ENCODE measurements around the gene ST3GAL3.

ST3GAL3 gene

GRCh38 chr1:43969416-43969745, 262.0 kb downstream of the ST3GAL3 start:
- Histone ChIP-seq H3K4me2 (ENCODE audit: low read length, poor library complexity, severe bottlenecking) (peak overlapping the region; percentile 56), H3K36me3 (ENCODE audit: control insufficient read depth in 1 of 2, insufficient read depth in 2 of 2, low read depth in 1 of 2, low read length in 2 of 2) (peaks cover 49 to 57% of the 10 kb centered on the region in 2 experiments), H3K4me3 (ENCODE audit: insufficient read depth in 1 of 2, low read depth in 1 of 2, low read length in 2 of 2) (peak overlapping the region in 1 of 2 experiments; percentile 100), H3K4ac (ENCODE audit: low read depth in 1 of 2, low read length in 2 of 2) (no peak overlapping the region), H3K27ac (ENCODE audit: low read length, poor library complexity, severe bottlenecking) (no peak overlapping the region), H2BK120ac (ENCODE audit: low read depth, low read length) (no peak overlapping the region), H2BK12ac (ENCODE audit: low read length in 2 of 2) (no peak overlapping the region), H2AK5ac (ENCODE audit: low read length, severe bottlenecking) (no peak overlapping the region), H3K4me1 (ENCODE audit: control insufficient read depth, insufficient read depth, low read depth, low read length) (peaks cover 11% of the 10 kb centered on the region), H4K8ac (ENCODE audit: low read length) (no peak overlapping the region), H3K23ac (ENCODE audit: low read length in 2 of 2) (no peak overlapping the region), H3K9me3 (ENCODE audit: control insufficient read depth, low read length) (no peaks in the 10 kb centered on the region), H3K14ac (ENCODE audit: low read length in 2 of 2) (no peak overlapping the region), H3K79me1 (replicated peaks; ENCODE audit: low read length, poor library complexity, severe bottlenecking) (peaks cover 22% of the 10 kb centered on the region), H2AFZ (ENCODE audit: low read depth, low read length) (no peak overlapping the region), H2BK5ac (ENCODE audit: low read depth, low read length, poor library complexity, severe bottlenecking) (no peak overlapping the region), H3K27me3 (ENCODE audit: control insufficient read depth in 1 of 2, insufficient read depth in 1 of 2, low read length in 2 of 2) (no peaks in the 10 kb centered on the region), H3K18ac (ENCODE audit: low read depth in 1 of 2, low read length in 2 of 2) (no peak overlapping the region), H2BK15ac (ENCODE audit: low read depth, poor library complexity, severe bottlenecking) (no peak overlapping the region), H3K9ac (ENCODE audit: low read length) (no peak overlapping the region), H4K91ac (ENCODE audit: low read length) (no peak overlapping the region)
- no peak for DNase-seq
- WGBS: 60% methylated on average over 7 of the region's 7 CpGs

- Histone ChIP-seq H3K4me2 (ENCODE audit: low read length, poor library complexity, severe bottlenecking) (peak within 1 kb of the TSS; percentile 91), H3K79me1 (replicated peaks; ENCODE audit: low read length, poor library complexity, severe bottlenecking) (peaks cover 22% of the 10 kb centered on the region), H3K9ac (ENCODE audit: low read length) (peak within 1 kb of the TSS; percentile 92), H3K4me1 (ENCODE audit: control insufficient read depth, insufficient read depth, low read depth, low read length) (peaks cover 13% of the 10 kb centered on the region), H3K27me3 (ENCODE audit: control insufficient read depth in 1 of 2, insufficient read depth in 1 of 2, low read length in 2 of 2) (no peaks in the 10 kb centered on the region), H3K23ac (ENCODE audit: low read length in 2 of 2) (no peak within 1 kb of the TSS), H4K8ac (ENCODE audit: low read length) (peak within 1 kb of the TSS; percentile 89), H2AFZ (ENCODE audit: low read depth, low read length) (peak within 1 kb of the TSS; percentile 15), H2BK120ac (ENCODE audit: low read depth, low read length) (no peak within 1 kb of the TSS), H3K14ac (ENCODE audit: low read length in 2 of 2) (no peak within 1 kb of the TSS), H2BK5ac (ENCODE audit: low read depth, low read length, poor library complexity, severe bottlenecking) (no peak within 1 kb of the TSS), H3K18ac (ENCODE audit: low read depth in 1 of 2, low read length in 2 of 2) (no peak within 1 kb of the TSS), H3K9me3 (ENCODE audit: control insufficient read depth, low read length) (no peaks in the 10 kb centered on the region), H3K36me3 (ENCODE audit: control insufficient read depth in 1 of 2, insufficient read depth in 2 of 2, low read depth in 1 of 2, low read length in 2 of 2) (peaks cover 46 to 52% of the 10 kb centered on the region in 2 experiments), H3K4me3 (ENCODE audit: insufficient read depth in 1 of 2, low read depth in 1 of 2, low read length in 2 of 2) (peak within 1 kb of the TSS; percentile 87 to 100), H2AK5ac (ENCODE audit: low read length, severe bottlenecking) (no peak within 1 kb of the TSS), H3K27ac (ENCODE audit: low read length, poor library complexity, severe bottlenecking) (no peak within 1 kb of the TSS), H3K4ac (ENCODE audit: low read depth in 1 of 2, low read length in 2 of 2) (no peak within 1 kb of the TSS), H2BK15ac (ENCODE audit: low read depth, poor library complexity, severe bottlenecking) (no peak within 1 kb of the TSS), H4K91ac (ENCODE audit: low read length) (peak within 1 kb of the TSS; percentile 18), H2BK12ac (ENCODE audit: low read length in 2 of 2) (no peak within 1 kb of the TSS)
- 2% methylated on average over 43 of the region's 47 CpGs for WGBS
- DNase-seq: peak; percentile 97
Measured at GRCh38 chr1:43969746-43970466, 262.6 kb downstream of the ST3GAL3 start, which contains the start of gene DPH2. Gene DPH2 (plus strand): TSS chr1:43970010. CDS start chr1:43970176, 166 bp downstream.

DNA sequence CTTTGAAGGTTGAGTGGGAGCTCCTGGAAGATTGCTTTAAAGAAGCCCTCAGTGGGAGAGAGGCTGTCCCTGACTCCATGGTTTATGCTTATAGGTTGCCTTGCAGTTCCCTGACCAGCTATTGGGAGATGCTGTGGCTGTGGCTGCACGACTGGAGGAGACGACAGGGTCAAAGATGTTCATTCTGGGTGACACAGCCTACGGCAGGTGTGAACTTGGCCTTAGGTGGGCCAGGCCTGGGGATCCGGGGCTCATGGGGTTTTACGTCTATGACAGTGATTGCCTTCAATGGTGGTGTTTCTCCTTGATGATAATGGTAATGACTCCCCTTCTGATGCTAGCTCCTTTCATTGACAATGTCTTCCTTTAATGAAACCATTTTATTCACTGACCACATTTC, 263.2 kb downstream of the ST3GAL3 start:
- Histone ChIP-seq H3K36me3 (ENCODE audit: control insufficient read depth in 1 of 2, insufficient read depth in 2 of 2, low read depth in 1 of 2, low read length in 2 of 2) (peaks cover 44 to 47% of the 10 kb centered on the region in 2 experiments), H3K9me3 (ENCODE audit: control insufficient read depth, low read length) (no peaks in the 10 kb centered on the region), H3K4me1 (ENCODE audit: control insufficient read depth, insufficient read depth, low read depth, low read length) (peaks cover 13% of the 10 kb centered on the region), H2AK5ac (ENCODE audit: low read length, severe bottlenecking) (no peak overlapping the region), H2BK15ac (ENCODE audit: low read depth, poor library complexity, severe bottlenecking) (no peak overlapping the region), H2BK120ac (ENCODE audit: low read depth, low read length) (no peak overlapping the region), H3K27ac (ENCODE audit: low read length, poor library complexity, severe bottlenecking) (no peak overlapping the region), H3K4me2 (ENCODE audit: low read length, poor library complexity, severe bottlenecking) (peak overlapping the region; percentile 91), H3K4me3 (ENCODE audit: insufficient read depth in 1 of 2, low read depth in 1 of 2, low read length in 2 of 2) (peak overlapping the region; percentile 87 to 100), H3K18ac (ENCODE audit: low read depth in 1 of 2, low read length in 2 of 2) (no peak overlapping the region), H3K9ac (ENCODE audit: low read length) (peak overlapping the region; percentile 92), H3K4ac (ENCODE audit: low read depth in 1 of 2, low read length in 2 of 2) (no peak overlapping the region), H2AFZ (ENCODE audit: low read depth, low read length) (peak overlapping the region; percentile 15), H2BK12ac (ENCODE audit: low read length in 2 of 2) (no peak overlapping the region), H4K91ac (ENCODE audit: low read length) (no peak overlapping the region), H4K8ac (ENCODE audit: low read length) (no peak overlapping the region), H2BK5ac (ENCODE audit: low read depth, low read length, poor library complexity, severe bottlenecking) (no peak overlapping the region), H3K14ac (ENCODE audit: low read length in 2 of 2) (no peak overlapping the region), H3K27me3 (ENCODE audit: control insufficient read depth in 1 of 2, insufficient read depth in 1 of 2, low read length in 2 of 2) (no peaks in the 10 kb centered on the region), H3K79me1 (replicated peaks; ENCODE audit: low read length, poor library complexity, severe bottlenecking) (peaks cover 19% of the 10 kb centered on the region), H3K23ac (ENCODE audit: low read length in 2 of 2) (no peak overlapping the region)
- 38% methylated on average over 3 of the region's 5 CpGs for WGBS
- no peak for DNase-seq

DNA sequence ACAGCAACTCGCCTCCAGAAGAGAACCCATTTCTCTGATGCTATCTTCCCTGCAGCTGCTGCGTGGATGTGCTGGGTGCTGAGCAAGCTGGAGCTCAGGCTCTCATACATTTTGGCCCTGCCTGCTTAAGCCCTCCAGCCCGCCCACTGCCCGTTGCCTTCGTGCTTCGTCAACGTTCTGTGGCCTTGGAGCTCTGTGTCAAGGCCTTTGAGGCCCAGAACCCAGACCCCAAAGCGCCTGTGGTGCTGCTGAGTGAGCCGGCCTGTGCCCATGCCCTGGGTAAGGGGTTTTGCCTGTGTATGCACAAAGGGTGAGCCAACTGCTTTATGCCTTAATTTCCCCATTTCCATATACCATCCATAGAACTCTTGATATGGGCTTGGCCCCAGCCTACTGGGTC, 263.6 kb downstream of the ST3GAL3 start:
- H3K9ac ChIP-seq (ENCODE audit: low read length): peak overlapping the region; percentile 92
- WGBS: 89% methylated on average over 9 of the region's 9 CpGs
- H3K4me3 ChIP-seq (ENCODE audit: insufficient read depth in 1 of 2, low read depth in 1 of 2, low read length in 2 of 2): peak overlapping the region in 1 of 2 experiments; percentile 100
- H4K8ac ChIP-seq (ENCODE audit: low read length): no peak overlapping the region
- H3K79me1 ChIP-seq (replicated peaks; ENCODE audit: low read length, poor library complexity, severe bottlenecking): peaks cover 22% of the 10 kb centered on the region
- no peak overlapping the region for H2BK120ac ChIP-seq (ENCODE audit: low read depth, low read length)
- no peak overlapping the region for H3K4me2 ChIP-seq (ENCODE audit: low read length, poor library complexity, severe bottlenecking)
- H2BK12ac ChIP-seq (ENCODE audit: low read length in 2 of 2): no peak overlapping the region
- H3K18ac ChIP-seq (ENCODE audit: low read depth in 1 of 2, low read length in 2 of 2): no peak overlapping the region
- no peaks in the 10 kb centered on the region for H3K27me3 ChIP-seq (ENCODE audit: control insufficient read depth in 1 of 2, insufficient read depth in 1 of 2, low read length in 2 of 2)
- no peak overlapping the region for H3K23ac ChIP-seq (ENCODE audit: low read length in 2 of 2)
- H3K27ac ChIP-seq (ENCODE audit: low read length, poor library complexity, severe bottlenecking): no peak overlapping the region
- H2BK5ac ChIP-seq (ENCODE audit: low read depth, low read length, poor library complexity, severe bottlenecking): no peak overlapping the region
- H3K36me3 ChIP-seq (ENCODE audit: control insufficient read depth in 1 of 2, insufficient read depth in 2 of 2, low read depth in 1 of 2, low read length in 2 of 2): peaks cover 42 to 43% of the 10 kb centered on the region in 2 experiments
- H4K91ac ChIP-seq (ENCODE audit: low read length): no peak overlapping the region
- no peak overlapping the region for H3K14ac ChIP-seq (ENCODE audit: low read length in 2 of 2)
- no peak overlapping the region for H2AFZ ChIP-seq (ENCODE audit: low read depth, low read length)
- no peak overlapping the region for H2BK15ac ChIP-seq (ENCODE audit: low read depth, poor library complexity, severe bottlenecking)
- H2AK5ac ChIP-seq (ENCODE audit: low read length, severe bottlenecking): no peak overlapping the region
- H3K9me3 ChIP-seq (ENCODE audit: control insufficient read depth, low read length): no peaks in the 10 kb centered on the region
- H3K4me1 ChIP-seq (ENCODE audit: control insufficient read depth, insufficient read depth, low read depth, low read length): peaks cover 15% of the 10 kb centered on the region
- DNase-seq: no peak
- no peak overlapping the region for H3K4ac ChIP-seq (ENCODE audit: low read depth in 1 of 2, low read length in 2 of 2)

All from mesenchymal stem cell (in vitro differentiated cells and primary cell).